NCI-H1930 (cell line): ENCODE results near the gene CST3.
A peak's percentile ranks its signal among the peaks of the same experiment; 100 is the strongest.
"Not testable (repeated sequence)": the region's sequence is repeated elsewhere in the genome, so short reads cannot be mapped to it uniquely, and the experiment has no call there.

Experiments
- DNase-seq, 2 experiments: peaks; one replicate each; lab custom pipeline; 2025; lab: John Stamatoyannopoulos, UW

Gene CST3

GRCh38 chr20:23628402-23629016 is 9.2 kb downstream of the CST3 start:
- DNase-seq: no peak

- no peak for DNase-seq
Measured at GRCh38 chr20:23627501-23627900, 10.3 kb downstream of the CST3 start.

- DNase-seq: no peak
Measured at GRCh38 chr20:23626040-23626620, 11.6 kb downstream of the CST3 start.

- no peak for DNase-seq
Measured at GRCh38 chr20:23625236-23625964, 12.4 kb downstream of the CST3 start.

GRCh38 chr20:23624324-23624691 is 13.4 kb downstream of the CST3 start:
- DNase-seq: no peak

GRCh38 chr20:23623666-23624323 is 14.0 kb downstream of the CST3 start:
- no peak for DNase-seq

- peak in 1 of 2 experiments; percentile 8 for DNase-seq
Measured at GRCh38 chr20:23622839-23623343, 14.9 kb downstream of the CST3 start.

- not testable (repeated sequence) for DNase-seq
Measured at GRCh38 chr20:23622401-23622800, 15.4 kb downstream of the CST3 start.

- DNase-seq: not testable (repeated sequence)
Measured at GRCh38 chr20:23620670-23621386, 16.9 kb downstream of the CST3 start.

- no peak for DNase-seq
Measured at GRCh38 chr20:23614163-23614562, 23.6 kb downstream of the CST3 start.

GRCh38 chr20:23613676-23614075 is 24.1 kb downstream of the CST3 start:
- DNase-seq: no peak

GRCh38 chr20:23612396-23612795 is 25.4 kb downstream of the CST3 start:
- DNase-seq: no peak

- no peak for DNase-seq
Measured at GRCh38 chr20:23609486-23610109, 28.2 kb downstream of the CST3 start.

- DNase-seq: no peak
Measured at GRCh38 chr20:23608251-23608846, 29.4 kb downstream of the CST3 start.

GRCh38 chr20:23607497-23608245 is 30.1 kb downstream of the CST3 start:
- no peak for DNase-seq

- DNase-seq: peak; percentile 41 to 81
Measured at GRCh38 chr20:23606652-23607049, 31.1 kb downstream of the CST3 start.

GRCh38 chr20:23605867-23606651 is 31.7 kb downstream of the CST3 start, which contains the start of gene CST9:
Gene CST9 (minus strand): TSS chr20:23605917. CDS start chr20:23605864, 53 bp downstream.
- DNase-seq: no peak

GRCh38 chr20:23604306-23604705 is 33.4 kb downstream of the CST3 start:
- no peak for DNase-seq

- DNase-seq: no peak
Measured at GRCh38 chr20:23603321-23603720, 34.4 kb downstream of the CST3 start.
